ENCODE results near the gene P2RX7. TPM values are rescaled to one million over a fixed set of nuclear protein-coding genes. Genes with fewer than 3 reads are reported as not detected.

Gene P2RX7
- total and polyA plus RNA-seq, 9 of the 15 experiments (the other 6 are each of a cell fraction or from before 2014, with no cell fraction given) = 0.04 to 0.65 (median 0.30) TPM

GRCh38 chr12:121089813-121090430 is 42.8 kb upstream of the P2RX7 start (continued):
- TF ChIP-seq, protein P1, sequence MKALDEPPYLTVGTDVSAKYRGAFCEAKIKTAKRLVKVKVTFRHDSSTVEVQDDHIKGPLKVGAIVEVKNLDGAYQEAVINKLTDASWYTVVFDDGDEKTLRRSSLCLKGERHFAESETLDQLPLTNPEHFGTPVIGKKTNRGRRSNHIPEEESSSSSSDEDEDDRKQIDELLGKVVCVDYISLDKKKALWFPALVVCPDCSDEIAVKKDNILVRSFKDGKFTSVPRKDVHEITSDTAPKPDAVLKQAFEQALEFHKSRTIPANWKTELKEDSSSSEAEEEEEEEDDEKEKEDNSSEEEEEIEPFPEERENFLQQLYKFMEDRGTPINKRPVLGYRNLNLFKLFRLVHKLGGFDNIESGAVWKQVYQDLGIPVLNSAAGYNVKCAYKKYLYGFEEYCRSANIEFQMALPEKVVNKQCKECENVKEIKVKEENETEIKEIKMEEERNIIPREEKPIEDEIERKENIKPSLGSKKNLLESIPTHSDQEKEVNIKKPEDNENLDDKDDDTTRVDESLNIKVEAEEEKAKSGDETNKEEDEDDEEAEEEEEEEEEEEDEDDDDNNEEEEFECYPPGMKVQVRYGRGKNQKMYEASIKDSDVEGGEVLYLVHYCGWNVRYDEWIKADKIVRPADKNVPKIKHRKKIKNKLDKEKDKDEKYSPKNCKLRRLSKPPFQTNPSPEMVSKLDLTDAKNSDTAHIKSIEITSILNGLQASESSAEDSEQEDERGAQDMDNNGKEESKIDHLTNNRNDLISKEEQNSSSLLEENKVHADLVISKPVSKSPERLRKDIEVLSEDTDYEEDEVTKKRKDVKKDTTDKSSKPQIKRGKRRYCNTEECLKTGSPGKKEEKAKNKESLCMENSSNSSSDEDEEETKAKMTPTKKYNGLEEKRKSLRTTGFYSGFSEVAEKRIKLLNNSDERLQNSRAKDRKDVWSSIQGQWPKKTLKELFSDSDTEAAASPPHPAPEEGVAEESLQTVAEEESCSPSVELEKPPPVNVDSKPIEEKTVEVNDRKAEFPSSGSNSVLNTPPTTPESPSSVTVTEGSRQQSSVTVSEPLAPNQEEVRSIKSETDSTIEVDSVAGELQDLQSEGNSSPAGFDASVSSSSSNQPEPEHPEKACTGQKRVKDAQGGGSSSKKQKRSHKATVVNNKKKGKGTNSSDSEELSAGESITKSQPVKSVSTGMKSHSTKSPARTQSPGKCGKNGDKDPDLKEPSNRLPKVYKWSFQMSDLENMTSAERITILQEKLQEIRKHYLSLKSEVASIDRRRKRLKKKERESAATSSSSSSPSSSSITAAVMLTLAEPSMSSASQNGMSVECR (CRISPR knock-in tag; IDR thresholded peaks at IDR 0.05) = no peak
- TF ChIP-seq CCAR2 (IDR thresholded peaks at IDR 0.05; ENCODE audit: low read depth, low read length) (no peak), THRAP3 (IDR thresholded peaks at IDR 0.05; ENCODE audit: borderline replicate concordance) (no peak), CTBP1 (IDR thresholded peaks at IDR 0.05; ENCODE audit: borderline replicate concordance) (0 out of 2 replicates have a peak, but pooled peaks have one; percentile 2), ATF3 (IDR thresholded peaks at IDR 0.05) (0 out of 2 replicates have a peak, but pooled peaks have one; percentile 13), ATF3 (CRISPR knock-in tag; conservative IDR thresholded peaks at IDR 0.05) (no peak), ZNF175 (CRISPR knock-in tag; IDR thresholded peaks at IDR 0.05; ENCODE audit: low read depth) (no peak)
